Effector CD4-positive, alpha-beta T cell (primary cell): Measurements from ENCODE around the gene GARS1.
"Not testable (repeated sequence)": the region's sequence is repeated elsewhere in the genome, so short reads cannot be mapped to it uniquely, and the experiment has no call there.

Experiments used
- DNase-seq: peaks from one replicate; pipeline ENCODE4 v3.0.0-alpha.2; 2020

GARS1 gene

DNA sequence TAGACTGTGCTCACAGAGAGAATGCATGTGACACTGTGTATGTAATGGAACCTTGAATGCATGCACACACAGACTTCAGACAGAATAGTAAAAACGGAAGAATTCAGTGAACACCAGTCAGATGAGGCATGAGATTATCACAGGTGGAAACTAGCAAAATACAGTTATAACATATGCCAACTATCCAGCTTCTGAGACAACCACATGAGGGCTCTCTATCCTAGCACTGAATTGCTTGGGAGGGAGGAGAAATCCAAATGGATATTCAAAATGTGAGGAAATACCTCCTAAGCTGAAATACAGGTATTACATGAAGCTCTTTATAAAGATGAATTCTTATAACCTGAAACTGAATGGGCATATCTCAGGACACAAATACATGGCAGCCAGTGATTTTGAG lies 30.6 kb downstream of the GARS1 start:
- DNase-seq = no peak

DNA sequence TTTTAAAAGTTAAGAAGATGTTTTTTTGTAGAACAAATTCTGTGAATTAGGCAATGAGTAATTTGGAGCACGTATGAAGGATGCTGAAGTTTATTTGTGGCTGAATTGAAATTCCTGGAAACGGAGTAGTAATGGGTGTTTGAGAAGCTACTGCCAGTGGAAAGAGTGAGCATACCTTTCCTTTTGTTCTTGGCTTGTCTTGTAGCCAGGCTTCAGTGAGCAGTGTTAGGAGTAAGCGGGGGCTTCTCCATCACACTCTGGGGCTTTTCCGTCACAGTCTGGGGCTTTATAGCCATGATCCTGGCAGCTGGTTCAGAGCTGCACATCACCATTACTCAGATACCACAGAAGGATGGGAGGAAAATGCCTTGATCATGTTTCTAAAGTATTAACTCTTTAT lies 32.3 kb downstream of the GARS1 start:
- DNase-seq = no peak

DNA sequence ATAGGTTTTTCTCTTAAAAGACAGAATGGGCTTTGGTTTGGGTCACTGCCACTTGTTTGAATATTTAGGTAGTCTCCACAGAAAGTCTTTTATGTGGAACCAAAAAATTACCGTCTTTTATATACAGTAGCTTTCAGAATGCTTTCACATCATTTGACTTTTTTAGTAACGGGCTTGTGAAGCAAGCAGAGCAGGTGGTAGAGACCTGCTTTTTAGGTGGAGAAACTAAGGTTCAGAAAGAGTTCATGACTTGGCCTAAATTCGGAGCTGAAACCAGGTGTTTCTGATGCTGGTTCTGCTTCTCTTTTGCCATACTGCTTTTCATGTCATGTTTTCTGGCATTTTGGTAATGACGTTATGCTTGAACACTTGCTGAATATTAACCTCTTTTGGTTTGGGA lies 36.3 kb downstream of the GARS1 start:
- DNase-seq = no peak

DNA sequence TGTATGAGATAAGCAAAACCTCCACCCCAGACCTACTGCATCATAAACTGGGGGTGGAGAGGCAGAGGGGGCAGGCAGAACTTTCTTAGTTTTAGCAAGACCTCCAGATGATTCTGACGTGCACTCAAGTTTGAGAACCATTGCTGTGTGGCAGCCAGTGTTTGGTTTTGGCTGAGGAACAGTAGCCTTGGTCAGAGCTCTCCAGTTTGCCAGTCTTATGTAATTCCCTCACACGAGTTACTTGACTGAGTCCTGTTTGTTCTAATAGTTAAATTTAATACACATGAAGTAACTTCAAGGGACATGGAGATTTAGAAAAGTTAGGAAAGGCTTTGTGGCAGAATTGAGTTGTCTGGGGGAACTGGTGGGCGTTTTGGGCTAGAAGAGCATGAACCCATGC lies 38.5 kb downstream of the GARS1 start:
- no peak for DNase-seq

DNA sequence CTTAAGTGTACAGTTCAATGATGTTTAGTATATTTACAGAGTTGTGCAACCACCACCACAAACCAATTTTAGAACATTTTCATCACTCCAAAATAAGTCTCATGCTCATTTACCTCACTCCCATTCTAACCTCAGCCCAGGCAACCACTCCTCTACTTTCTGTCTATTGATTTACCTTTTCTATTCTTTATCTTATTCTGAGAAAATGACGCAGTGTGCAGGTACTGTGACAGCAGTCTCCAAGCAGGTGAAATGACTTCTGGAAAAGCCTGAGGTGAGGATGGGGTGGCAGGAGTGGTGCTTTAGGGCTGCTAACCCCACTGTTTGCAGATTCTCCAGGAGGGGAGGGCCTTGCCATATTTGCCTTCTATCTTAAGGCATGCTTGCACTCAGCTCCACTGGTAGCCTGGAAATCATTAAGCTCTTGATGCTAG lies 39.5 kb downstream of the GARS1 start:
- DNase-seq = no peak

DNA sequence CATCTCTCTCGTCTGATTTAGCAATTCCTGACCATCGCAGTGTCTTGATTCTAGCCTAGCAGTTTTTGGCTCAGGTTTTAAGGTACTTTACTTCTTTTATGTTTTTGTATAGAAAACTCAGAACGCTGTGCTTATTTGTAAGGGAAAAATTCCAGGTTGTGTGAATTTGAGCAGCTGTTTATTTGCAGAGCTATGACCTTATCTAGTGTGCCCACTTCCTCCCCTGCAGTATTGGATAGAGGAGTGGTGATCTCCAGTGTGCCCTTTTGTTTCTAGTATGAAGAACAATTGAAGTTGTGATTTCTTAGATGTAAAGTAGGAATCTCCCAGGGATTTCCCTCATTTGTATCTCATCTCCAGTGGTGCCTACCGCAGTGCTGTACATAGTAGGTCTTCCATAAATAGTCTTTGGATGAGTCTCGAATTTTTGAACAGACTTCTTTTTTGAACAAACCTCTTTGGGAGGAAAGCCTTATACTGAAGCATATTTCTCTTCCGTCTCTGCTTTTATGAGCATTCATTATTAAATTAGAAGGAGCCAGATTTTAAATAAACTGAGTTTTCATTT lies 40.0 kb downstream of the GARS1 start:
- DNase-seq = no peak

DNA sequence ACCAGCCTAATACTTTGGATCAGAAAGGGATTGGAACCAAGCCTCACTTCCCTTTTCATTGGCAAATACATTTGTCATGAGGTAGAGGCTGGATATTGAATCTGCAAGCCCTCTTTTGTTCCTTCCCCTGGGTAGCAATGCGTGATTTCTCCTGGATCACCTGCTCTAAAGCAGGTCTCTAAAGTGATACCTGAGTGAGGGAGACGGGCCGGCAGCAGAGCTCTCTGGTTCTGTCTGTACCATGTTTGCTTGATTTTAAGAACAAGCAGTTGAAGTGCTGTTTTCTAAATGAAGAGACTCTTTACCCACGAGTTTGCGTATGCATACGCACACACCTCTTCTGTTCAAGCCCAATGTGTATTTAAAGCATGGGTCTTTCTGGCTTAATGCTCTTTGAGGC lies 41.1 kb downstream of the GARS1 start:
- no peak for DNase-seq

DNA sequence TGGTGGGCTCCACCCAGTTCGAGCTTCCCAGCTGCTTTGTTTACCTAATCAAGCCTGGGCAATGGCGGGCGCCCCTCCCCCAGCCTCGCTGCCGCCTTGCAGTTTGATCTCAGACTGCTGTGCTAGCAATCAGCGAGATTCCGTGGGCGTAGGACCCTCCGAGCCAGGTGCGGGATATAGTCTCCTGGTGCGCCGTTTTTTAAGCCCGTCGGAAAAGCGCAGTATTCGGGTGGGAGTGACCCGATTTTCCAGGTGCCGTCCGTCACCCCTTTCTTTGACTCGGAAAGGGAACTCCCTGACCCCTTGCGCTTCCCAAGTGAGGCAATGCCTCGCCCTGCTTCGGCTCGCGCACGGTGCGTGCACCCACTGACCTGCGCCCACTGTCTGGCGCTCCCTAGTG lies 47.6 kb downstream of the GARS1 start:
- not testable (repeated sequence) for DNase-seq

DNA sequence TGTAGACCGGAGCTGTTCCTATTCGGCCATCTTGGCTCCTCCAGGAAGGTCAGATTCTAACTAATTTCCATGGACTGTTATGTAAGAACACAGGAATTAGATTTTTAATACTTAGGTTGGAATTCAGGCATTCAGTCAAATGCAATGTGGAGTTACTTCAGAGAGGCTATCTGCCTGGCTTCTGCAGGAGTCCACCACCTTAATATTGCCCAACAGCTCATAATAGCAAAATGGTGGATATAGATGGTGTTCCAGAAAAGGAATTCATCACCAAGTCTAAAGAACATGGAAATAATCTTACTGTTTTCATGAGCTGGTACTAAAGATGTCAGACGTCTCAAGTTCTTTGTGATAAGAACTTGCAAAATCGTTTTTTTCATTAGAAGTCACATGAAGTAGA lies 48.1 kb downstream of the GARS1 start:
- DNase-seq = no peak

DNA sequence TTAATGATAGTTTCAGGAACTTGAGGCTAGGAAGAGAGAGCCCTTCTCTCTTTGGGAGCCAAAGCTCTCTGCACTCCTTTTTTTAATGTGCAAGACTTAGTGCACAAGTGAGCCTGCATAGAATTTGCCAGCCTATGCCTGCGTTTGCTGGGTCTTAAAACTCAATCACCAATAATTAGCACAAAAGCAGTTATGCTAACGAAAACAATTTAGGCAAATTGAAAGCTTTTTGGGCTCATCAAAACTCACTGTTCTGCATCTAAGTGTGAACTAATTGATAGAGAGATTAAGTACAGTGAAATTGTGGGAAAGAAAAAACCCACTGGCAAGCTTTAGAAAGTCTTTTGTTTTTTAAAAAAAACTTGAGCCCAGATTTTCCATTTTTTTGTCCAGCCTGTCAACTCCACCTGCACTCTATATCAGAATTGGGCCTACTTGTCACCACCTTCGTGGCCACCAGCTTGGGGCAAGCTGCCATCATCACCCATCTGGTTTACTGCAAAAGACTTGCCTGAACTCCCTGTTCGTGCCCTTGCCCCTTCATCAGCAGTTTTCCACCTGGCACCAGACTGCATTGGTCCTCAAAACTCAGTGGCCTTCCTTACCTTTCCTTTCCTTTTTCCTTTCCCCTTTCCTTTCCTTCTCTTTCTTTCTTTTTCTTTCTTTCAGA lies 49.7 kb downstream of the GARS1 start:
- DNase-seq = no peak

DNA sequence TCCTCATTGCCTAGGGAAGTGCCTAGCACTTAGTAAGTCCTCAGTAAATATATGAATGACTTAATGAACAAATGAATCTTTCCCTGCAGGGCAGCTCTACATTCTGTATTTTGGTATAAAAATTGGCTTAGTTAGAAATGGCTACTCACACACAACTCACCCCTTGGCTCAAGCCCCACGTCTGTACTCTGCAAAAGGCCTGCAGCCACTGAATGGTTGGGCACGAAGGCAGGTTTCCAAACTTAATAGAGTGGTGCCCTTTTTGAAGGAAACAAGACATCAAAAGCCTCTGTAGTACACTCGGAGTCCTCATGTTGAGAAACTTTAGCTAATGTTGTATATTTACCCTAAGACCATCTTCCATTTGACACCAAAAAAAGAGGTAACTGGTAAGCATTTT lies 51.0 kb downstream of the GARS1 start:
- no peak for DNase-seq

DNA sequence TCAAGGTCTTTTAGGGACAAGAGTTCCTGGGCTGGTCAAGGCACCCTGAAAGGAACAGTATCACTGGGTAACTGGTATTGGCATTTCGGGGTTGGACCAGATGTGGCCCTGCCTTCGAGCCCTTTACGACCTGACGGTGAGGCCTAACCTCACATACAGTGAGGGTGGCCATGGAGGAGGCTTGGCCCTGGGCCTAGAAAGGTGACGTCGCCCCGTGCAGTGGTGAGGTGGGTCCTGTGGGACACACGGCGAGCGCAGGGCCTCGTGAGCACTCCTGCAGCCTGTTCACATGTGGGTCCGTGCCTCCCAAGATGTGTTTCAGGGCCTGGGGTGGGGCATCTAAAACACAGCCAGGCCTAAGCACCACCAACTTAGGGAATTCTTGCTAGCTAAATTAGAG lies 51.5 kb downstream of the GARS1 start:
- no peak for DNase-seq

DNA sequence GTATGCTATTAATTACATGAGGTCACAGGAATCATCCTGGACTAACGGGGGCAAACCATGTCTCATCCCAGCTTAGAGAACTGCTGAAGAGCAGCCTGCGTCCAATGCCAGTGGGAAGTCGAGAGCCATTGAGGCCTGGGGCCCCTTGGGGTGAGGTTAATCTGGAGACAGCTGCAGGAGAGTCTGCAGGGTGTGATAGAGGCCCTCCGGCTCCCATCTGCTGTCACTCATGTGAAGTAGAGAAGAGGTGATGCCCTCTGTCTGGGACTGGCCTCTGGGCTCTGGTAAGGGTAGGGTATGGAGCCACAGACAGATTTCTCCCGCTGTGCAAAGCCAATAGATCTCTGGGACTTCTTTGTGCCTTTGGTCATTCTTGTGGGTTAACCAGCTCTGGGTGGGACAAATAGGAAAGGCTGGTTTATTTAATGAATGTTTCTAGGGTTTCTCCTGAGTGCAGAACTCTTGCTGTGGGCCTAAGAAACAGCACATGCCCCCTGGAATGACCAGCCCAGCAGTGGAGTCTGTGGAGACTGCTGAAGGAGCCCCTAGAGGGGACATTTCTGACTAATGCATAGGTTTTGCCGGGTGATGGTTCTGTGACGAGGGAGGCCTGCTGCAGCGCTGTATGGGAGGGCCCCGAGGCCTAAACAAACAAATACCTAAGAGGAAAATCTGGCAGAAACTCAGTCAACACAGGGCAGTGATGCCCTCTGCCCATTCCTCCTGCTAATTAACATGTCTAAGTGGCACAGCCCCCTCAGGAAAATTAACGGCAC lies 53.1 kb downstream of the GARS1 start:
- DNase-seq = no peak

DNA sequence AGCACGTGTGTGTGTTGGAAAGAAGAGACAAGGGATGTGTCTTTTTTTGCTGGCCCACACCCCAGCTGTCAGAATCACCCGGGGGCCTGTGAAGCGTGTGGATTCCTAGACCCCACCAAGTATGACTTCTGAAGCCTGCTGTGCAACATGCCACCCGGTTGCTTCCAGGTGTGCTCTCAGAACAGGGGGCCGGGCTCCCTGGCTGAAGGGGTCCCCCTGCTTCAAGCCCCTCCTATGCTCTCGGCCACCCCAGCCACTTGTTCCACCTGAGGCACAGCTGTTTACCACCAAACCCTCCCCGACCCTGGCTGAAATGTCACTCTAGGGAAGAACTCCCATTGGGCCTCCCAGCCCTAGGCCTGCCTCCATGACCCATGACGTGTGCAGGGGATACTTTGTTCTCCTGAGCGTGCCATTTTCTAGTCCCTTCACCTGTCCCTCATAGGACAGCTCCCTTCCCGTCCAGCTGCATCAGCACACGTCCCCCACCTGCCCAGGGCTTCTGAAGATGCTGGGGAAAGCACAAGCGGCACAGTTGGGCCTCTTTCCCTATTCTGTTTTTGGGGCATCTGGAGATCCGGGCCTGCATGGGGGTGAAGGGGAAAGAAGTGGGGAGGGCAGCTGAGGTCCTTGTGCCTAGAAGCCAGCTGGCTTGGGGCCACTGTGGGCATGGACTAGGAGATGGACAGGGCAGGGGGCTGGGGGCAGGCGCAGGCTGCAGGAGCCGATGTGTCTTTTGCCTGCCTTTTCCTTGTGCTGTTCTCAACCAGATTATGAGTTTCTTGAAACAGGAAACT lies 54.3 kb downstream of the GARS1 start:
- no peak for DNase-seq

DNA sequence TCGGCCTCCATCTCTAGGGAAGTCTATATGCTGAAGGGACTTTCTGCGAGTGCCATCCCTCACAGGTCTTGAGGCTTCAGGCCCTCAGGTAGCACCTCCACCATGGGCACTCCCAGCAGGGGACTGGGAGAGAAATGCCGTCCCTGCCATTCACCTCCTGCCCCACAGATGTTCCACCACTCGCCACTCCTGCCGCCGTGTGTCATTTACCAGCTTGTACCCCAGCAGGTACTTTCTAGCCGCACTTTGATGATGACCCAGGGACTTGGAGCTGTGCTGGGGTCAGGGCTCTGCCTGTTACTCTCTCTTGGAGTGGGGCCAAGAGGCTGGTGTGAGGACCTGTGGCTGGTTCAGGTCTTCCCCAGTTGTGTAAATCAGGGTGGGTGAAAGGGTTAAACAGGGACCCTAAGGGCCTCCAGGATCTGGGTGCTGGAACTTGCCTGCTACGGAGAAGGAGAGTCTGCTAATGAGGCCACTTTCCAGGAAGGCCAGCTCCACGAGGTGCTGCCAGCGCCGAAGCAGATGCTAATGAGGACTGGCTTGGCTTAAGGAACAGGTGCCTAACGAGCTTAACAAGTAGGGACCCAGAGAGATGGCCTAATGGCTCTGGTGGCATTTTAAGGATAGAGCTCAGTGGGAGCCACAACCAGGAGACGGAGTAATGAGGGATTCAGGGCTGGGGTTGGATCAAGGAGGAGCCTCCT lies 55.2 kb downstream of the GARS1 start:
- no peak for DNase-seq

DNA sequence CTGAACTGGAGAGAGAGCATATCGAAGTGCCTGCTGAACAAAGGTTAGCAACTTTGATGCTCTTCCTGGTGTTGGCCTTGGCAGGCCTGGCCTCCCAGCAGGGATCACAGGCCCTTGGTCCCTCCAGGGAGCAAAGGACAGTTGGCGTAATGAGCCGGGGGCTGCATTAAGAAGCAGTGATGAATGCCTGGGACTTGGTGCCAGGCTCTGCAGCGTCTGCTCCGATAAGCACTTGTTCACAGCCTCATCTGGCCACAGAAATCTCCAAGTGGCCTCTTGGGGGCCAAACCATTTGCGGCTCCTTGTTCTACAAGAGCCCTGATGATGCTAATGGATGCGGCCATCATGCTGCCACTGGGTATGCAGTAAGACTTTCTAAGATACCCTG lies 55.7 kb downstream of the GARS1 start:
- no peak for DNase-seq

DNA sequence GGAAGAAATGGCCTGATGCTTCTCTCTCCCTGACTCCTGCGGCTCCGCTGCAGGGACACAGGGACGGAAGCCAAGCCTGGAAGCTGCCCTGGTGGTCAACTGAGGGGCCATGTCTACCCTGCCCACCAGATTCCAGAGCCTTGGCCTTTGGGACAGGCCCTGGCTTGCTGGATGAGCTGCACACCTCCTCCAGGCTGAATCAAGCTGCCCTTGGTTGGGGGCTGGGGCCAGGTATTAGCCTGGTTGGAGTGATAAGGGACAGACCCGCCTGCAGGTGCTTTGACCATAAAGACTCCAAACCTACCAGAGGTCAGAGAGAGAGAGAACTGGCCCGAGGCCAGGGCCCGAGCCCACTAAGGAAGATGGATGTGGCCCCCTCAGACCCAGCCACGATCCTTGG lies 57.5 kb downstream of the GARS1 start:
- no peak for DNase-seq

DNA sequence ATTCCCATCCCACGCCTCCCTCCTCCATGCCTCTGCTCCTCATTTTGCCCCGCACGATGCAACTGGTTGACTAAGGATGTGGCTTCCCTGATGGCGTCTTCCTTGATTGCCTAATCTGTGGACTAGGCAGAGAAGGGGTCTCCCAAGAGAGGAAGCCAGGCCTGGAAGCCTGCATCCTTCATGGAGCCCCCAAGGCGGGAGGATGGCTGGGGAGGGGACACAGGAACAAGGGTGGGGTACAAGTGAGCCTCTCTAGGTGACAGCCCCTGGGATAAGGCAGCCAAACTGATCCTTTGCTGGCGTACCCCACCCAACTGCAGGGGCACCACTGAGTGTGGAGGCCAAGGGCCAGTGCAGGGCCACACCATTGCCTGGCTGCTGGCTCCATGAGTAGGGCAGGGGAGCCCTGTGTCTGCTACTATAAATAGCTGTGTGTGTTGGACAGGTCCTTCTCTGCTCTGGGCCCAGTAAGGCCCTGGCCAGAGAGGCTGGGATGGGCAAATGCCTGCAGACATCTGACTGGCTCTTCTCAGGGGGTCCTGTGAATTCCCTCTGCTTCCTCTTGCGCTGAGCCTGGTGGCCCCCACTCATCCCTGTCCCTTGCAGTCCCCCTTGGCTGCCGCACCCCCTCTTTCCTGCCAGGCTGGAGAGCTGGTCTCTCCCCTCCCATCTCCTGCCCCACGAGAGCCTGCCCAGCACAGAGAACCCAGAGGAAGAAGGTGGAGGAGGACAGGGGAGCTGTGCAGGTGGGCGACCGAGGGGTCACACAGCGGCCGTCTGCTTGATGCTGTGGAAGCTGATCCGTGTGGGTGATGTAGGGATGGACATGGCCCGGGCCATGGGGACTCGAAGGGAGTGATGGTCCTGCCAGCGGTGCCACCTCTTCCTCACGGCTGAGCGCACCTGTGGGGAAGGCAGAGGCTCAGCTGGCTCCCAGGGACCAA lies 58.3 kb downstream of the GARS1 start:
- no peak for DNase-seq

DNA sequence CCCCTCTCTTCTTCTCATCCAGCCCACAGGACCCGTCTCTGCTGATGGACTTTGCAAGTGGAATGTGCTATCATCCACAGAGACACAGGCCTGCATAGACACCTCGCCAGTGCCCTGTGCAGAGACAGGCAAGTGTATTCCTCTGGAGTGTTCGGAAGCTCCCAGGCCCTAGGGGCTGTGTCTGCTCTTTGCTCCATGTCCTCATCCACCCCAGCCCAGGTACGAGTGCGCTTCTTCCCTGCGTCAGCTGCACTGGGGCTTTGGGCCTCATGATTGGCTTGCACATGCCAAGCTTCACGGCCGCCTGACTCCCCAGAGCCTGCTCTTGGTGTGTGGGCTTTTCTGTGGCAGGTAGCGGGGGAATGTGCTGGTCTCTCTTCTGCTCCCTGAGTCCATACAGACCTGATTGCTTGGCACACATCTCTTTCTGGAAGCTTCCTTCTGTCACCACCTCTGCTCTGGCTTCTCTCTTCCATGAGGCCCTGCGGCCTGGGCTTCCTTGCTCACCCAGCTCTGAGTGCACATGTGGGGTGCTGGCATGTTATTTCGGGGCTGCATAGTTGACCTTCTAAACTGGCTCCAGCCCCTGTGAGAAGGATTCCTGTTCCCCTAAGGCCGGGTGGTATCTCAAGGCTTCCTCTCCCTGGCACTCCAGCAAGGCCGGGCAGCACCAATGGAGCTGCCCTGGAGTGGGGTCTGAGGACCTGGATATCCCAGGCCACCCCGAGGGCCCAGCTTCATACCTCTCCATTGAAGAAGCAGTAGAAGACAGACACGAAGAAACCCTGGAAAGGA lies 59.8 kb downstream of the GARS1 start:
- no peak for DNase-seq

DNA sequence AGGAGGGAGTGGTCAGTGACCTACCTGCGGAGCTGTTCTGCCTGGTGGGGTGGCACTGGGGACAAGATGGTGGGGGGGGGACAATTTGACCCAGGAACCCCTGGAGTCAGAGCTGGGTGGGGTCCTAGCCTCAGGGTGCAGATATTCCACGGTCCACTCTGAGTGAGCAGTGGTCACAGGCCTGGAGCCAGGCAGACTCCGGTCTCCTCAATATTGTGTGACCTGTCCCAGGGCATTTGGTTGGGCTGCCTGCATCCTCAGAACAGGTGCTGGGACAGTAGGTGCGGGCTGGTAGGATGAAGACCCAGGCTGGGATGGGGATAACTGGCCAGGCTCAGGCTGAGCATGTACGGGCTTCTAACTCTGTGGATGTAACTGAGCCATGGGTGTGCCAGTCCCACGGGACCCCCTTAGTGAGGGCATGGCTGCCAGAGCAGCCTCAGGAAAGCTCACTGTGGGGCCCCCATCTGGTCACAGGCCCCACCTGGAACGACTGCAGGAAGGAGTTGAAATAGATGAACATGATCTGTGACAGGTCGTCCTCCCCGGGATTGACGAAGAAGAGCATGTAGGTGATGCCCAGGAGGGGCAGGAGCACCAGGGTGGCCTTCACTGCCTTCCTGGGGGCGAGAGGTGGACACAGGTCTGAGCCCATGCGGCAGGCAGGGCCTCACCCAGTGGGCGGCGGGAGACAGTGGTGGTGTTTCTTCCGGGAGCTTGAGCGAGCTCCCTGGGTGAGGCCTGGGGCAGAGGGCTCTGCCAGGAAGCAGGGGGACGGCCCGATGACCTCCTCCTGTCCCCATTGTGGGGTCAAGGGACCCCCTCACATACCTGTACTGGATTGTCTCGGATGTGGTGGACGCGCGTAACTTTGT lies 60.7 kb downstream of the GARS1 start:
- no peak for DNase-seq
